HG02884 (cell line): ENCODE data around the gene DPYD.

Experiments used
- ATAC-seq: cut with Tn5 transposase; IDR thresholded peaks from one replicate; pipeline ENCODE4 v1.9.1; 2021; ENCODE audit warnings: mild to moderate bottlenecking, moderate library complexity; ENCODE audit not compliant: unreplicated experiment

DPYD gene

DNA sequence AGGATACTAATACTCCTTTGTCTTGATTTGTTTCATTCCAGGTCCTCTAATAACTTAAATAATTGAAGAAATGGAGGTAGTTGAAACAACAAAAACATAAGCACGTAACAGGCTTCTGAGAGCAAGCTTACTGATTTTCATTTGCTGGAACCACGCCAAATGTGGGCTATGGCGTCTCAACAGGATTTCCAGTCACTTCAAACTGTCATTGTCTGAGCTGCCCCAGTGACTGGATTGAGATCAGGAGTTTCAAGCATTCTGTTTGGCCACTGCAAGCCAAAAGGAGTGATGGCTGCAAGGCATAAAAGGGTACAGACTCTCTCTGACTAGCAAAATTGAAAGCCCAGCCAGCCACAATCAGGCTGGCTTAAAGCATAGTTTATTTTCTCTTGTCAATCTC, 289.9 kb downstream of the DPYD start:
- no peak for ATAC-seq

DNA sequence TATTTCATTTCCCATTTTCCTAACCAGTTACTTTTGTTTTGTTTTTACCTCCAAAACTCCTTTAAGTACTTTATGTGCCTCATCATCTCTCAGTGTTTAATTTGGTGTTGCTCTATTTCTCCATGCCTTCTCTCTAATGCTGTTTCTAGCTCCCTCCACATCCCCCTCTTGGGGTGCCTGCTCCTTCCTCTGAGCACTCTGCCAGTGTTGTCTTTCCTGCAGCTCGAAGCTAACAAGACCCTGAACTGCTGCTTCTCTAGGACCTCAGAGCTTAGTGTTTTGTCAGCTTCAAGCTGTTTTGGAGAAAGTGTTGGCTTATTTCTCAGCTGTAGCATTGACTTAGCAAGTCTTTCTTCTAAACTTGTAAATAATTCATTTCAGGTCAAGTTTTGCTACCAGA, 290.6 kb downstream of the DPYD start:
- ATAC-seq = no peak

- no peak for ATAC-seq
Observed at GRCh38 chr1:97623220-97623619, 297.6 kb downstream of the DPYD start.

- no peak for ATAC-seq
Observed at GRCh38 chr1:97621955-97622354, 298.9 kb downstream of the DPYD start.

DNA sequence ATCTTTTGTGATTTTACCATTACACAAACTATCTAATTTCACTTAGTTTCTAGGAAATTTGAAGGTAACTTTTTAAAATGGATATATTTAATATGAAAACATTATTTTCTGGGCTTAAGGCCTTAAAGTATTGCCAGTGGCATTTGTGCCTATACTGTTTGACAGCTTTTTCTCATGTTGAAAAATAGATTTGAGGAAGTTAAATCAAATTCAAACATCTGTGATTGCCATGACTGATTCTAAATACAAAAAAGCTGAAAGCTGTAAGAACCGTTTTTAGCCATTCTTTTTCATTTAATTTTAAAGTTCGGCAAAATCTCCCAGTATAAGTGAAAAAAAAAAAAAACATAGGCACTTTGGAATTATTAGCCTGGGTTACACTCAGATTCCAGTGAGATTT, 301.1 kb downstream of the DPYD start:
- no peak for ATAC-seq

DNA sequence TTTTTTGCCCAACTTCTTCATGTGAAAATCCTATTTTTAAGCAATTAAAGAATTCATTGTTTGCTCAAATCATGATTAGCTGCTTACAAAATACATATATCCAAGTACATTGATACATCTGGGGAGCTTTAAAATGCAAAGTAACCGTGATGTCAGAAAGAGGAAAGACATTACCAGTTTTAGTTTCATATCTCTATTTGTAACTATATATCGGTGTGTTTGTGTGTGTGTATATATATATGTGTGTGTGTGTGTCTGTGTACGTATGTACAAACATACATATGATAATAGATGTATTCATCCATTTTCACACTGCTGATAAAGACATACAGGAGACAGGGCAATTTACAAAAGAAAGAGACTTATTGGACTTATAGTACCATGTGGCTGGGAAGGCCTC, 310.1 kb downstream of the DPYD start:
- ATAC-seq = no peak

- ATAC-seq = no peak
Observed at GRCh38 chr1:97610102-97610501, 310.7 kb downstream of the DPYD start.

GRCh38 chr1:97608272-97608671, 312.6 kb downstream of the DPYD start:
- no peak for ATAC-seq

- ATAC-seq = no peak
Observed at GRCh38 chr1:97603776-97604175, 317.1 kb downstream of the DPYD start.

DNA sequence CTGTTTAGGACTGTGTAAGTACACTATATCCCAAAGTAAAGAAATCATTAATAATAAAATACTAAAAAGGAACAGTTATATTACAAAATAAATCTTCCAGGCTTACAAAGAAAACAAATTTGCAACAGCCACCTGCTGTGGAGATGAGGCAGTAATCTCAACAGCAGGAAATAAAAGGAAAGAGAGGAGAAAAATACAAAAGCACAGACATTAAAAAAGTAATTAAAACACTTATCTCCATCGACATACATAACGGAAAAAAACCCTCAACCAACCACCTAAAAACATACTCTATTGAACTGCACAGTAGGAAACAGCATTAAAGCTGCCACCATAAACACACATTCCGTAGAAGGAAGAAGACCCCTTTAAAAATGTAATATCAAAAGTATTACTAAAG, 317.6 kb downstream of the DPYD start:
- no peak for ATAC-seq

GRCh38 chr1:97599447-97599846, 321.4 kb downstream of the DPYD start:
- ATAC-seq = no peak

GRCh38 chr1:97593192-97593591, 327.6 kb downstream of the DPYD start:
- ATAC-seq = no peak

DNA sequence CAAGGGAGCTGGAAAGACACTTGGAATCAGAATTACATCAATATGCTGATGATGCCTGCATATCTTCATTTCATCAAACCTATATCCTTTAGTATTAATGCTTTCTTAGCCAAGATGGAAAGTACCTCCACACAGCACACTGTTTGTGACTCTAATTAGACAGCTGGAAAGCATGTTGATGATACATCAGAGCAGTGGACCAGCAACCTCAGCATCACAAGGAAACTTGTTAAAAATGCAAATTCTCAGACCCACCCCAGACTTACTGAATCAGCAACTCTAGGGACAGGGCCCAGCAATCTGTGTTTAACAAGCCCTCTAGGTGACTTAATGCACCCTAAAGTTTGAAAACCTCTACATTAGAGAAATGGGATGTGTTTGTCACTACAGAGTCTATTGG, 332.1 kb downstream of the DPYD start:
- ATAC-seq = no peak

- no peak for ATAC-seq
Observed at GRCh38 chr1:97581614-97582051, 339.2 kb downstream of the DPYD start.

- ATAC-seq = no peak
Observed at GRCh38 chr1:97577613-97578012, 343.2 kb downstream of the DPYD start.

GRCh38 chr1:97573553-97573952, 347.3 kb downstream of the DPYD start:
- ATAC-seq = no peak

DNA sequence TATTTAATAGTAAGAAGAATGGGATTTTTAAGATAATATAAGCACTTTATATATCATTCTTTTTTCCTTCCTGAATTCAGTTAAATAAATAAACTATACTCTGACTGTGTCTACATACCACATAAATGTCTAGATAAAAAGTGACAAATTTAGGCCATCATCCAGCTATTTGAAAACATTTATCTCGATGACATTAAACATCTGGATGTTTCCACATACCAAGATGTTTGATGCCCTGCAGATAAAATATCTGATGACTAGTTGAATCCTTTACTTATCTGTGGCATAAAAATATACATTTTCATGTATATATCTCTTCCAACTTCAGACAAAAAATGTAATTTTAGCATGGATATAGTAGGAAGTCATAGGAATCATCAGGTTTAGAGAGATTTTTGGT, 348.3 kb downstream of the DPYD start:
- ATAC-seq = no peak

GRCh38 chr1:97571760-97572159, 349.1 kb downstream of the DPYD start:
- ATAC-seq = no peak

DNA sequence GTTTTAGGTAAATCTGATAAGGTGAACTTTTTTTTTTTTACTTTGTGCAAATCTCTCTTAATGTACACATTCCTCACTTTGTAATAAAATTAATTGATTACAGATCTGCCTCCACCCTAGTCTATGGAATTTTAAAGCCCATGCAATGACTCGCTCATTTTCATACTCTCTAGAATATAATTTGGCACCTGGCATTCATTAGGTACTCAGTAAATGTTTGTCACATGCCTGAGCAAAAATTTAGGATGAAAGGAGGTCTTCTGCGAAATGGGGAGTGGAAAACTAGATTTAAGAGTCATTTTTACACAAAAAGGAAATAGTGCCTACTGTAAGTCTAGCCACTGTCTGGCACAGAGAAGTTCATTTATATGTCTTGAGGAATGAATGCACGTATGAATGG, 350.1 kb downstream of the DPYD start:
- ATAC-seq = no peak

- ATAC-seq = no peak
Observed at GRCh38 chr1:97567000-97567749, 353.7 kb downstream of the DPYD start.

DNA sequence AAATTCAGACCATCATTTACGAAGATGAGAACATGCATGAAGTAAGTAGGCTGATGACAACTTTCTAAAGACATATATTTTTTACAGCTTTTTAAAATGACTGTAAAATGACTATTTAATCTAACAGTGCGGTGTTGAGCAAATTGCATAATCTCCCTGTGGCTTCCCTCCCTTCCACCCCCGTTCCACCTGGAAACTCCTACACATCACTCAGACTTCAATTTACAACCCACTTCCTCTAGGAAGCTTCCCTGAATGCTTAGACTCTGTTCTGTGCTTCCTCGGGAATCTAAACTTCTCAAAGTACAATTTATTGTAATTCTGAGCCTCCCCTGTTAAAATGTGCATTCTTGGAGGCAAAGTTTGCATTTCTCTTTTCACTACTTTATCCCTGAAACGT, 354.9 kb downstream of the DPYD start:
- ATAC-seq = no peak

DNA sequence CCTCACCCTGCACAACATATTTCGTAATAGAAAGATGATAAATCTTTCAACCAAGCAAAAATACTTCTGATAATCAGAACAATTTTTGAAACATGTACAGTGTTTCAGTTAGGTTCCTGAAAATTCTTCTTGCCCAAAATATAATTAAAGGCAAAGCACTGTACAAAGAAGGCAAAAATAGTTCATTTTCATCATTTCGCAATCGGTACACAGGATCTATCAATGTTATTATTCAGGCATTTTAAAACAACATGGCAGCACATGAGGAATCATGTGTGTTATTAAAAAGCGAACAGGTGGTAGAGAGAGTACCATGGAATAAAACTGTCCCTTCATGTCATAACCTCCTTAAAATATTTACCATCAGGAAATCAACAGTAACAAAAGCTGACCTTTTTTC, 356.9 kb downstream of the DPYD start:
- no peak for ATAC-seq

DNA sequence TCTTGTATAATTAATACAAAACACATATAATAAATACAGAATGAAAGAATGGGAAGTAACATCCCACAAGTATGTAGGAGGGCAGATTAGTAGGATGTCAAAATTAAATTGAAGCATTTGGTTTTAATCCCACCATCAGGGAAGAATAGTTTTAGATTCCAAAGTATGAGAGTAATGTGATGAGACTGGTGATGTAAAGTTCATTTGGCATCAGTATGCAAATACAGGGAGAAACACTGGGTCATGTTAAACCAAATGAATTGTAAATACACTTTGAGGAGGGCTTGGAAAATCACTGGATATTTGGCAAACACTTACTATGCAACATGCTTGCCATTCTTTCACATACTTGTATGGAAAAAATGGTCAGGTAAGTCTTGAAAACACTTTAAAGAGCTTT, 358.8 kb downstream of the DPYD start:
- ATAC-seq = no peak
